Right kidney (tissue), 9 donors: ENCODE results near the gene YIPF2.
"Not testable (repeated sequence)": the region's sequence is repeated elsewhere in the genome, so short reads cannot be mapped to it uniquely, and the experiment has no call there.

Experiments
- DNase-seq: peaks from one replicate; pipeline ENCODE4 v3.0.0-alpha.2; 2016
- long read RNA-seq, 8 donors: transcript quantifications; one replicate each; lab custom pipeline, GENCODE V29; 2026

The YIPF2 gene
- long read RNA-seq, donor 1, transcript YIPF2-201 (10 exons, 2,087 nt): minor isoform, 5 of 57 reads
- long read RNA-seq, donor 1, transcript YIPF2-204 (10 exons, 1,550 nt): major isoform, 15 of 57 reads
- long read RNA-seq, donor 1, partial matches to known transcripts: 35 of 57 reads
- long read RNA-seq, donor 1, other reads (novel, unspliced or antisense): 0 of 57 reads
- long read RNA-seq, donor 2, transcript YIPF2-204 (10 exons, 1,550 nt): major isoform, 6 of 9 reads
- long read RNA-seq, donor 2, partial matches to known transcripts: 0 of 9 reads
- long read RNA-seq, donor 2, other reads (novel, unspliced or antisense): 0 of 9 reads
- long read RNA-seq, donor 3, partial matches to known transcripts: 0 of 5 reads
- long read RNA-seq, donor 3, other reads (novel, unspliced or antisense): 0 of 5 reads
- long read RNA-seq, donor 4, transcript YIPF2-204 (10 exons, 1,550 nt): major isoform, 7 of 9 reads
- long read RNA-seq, donor 4, partial matches to known transcripts: 0 of 9 reads
- long read RNA-seq, donor 4, other reads (novel, unspliced or antisense): 0 of 9 reads
- long read RNA-seq, donor 5, transcript YIPF2-204 (10 exons, 1,550 nt): major isoform, 6 of 32 reads
- long read RNA-seq, donor 5, partial matches to known transcripts: 22 of 32 reads
- long read RNA-seq, donor 5, other reads (novel, unspliced or antisense): 0 of 32 reads
- long read RNA-seq, donor 6, transcript YIPF2-204 (10 exons, 1,550 nt): major isoform, 5 of 19 reads
- long read RNA-seq, donor 6, partial matches to known transcripts: 12 of 19 reads
- long read RNA-seq, donor 6, other reads (novel, unspliced or antisense): 0 of 19 reads
- long read RNA-seq, donor 7: 0 reads
- long read RNA-seq, donor 8, transcript YIPF2-201 (10 exons, 2,087 nt): major isoform, 6 of 12 reads
- long read RNA-seq, donor 8, transcript YIPF2-204 (10 exons, 1,550 nt): minor isoform, 5 of 12 reads
- long read RNA-seq, donor 8, partial matches to known transcripts: 0 of 12 reads
- long read RNA-seq, donor 8, other reads (novel, unspliced or antisense): 0 of 12 reads

GRCh38 chr19:10928563-10929401 is at the start of gene YIPF2, which contains the start of gene TIMM29:
TSS of gene YIPF2 (minus strand) at chr19:10928639. CDS start at chr19:10928410, 229 bp downstream.
TSS of gene TIMM29 (plus strand) at chr19:10928811. CDS start at chr19:10928823, 12 bp downstream.
- peak; percentile 93 for DNase-seq

- DNase-seq: no peak
These were observed 49.3 kb upstream of the YIPF2 start for GRCh38 chr19:10977742-10978092.

GRCh38 chr19:10976131-10976892 is 47.9 kb upstream of the YIPF2 start:
- DNase-seq: no peak

GRCh38 chr19:10975374-10976130 is 47.1 kb upstream of the YIPF2 start:
- DNase-seq: no peak

- DNase-seq: no peak
These were observed 42.8 kb upstream of the YIPF2 start for GRCh38 chr19:10971107-10971726.

GRCh38 chr19:10968527-10969135 is 40.2 kb upstream of the YIPF2 start:
- DNase-seq: peak; percentile 41

- DNase-seq: no peak
These were observed 38.4 kb upstream of the YIPF2 start for GRCh38 chr19:10966809-10967208.

GRCh38 chr19:10965398-10965797 is 37.0 kb upstream of the YIPF2 start:
- DNase-seq: no peak

- no peak for DNase-seq
These were observed 36.5 kb upstream of the YIPF2 start for GRCh38 chr19:10964903-10965302.

- DNase-seq: no peak
These were observed 35.4 kb upstream of the YIPF2 start for GRCh38 chr19:10963865-10964264.

- DNase-seq: no peak
These were observed 34.4 kb upstream of the YIPF2 start for GRCh38 chr19:10962863-10963262.

- DNase-seq: peak; percentile 72
These were observed 32.8 kb upstream of the YIPF2 start for GRCh38 chr19:10961073-10961860.

GRCh38 chr19:10960314-10961072 is 32.1 kb upstream of the YIPF2 start, which contains the start of gene SMARCA4:
TSS of gene SMARCA4 (plus strand) at chr19:10961030. CDS start at chr19:10984152, 23,122 bp downstream.
- DNase-seq: peak; percentile 98

GRCh38 chr19:10959277-10959968 is 31.0 kb upstream of the YIPF2 start:
- not testable (repeated sequence) for DNase-seq

GRCh38 chr19:10952809-10953208 is 24.4 kb upstream of the YIPF2 start:
- no peak for DNase-seq

GRCh38 chr19:10946958-10947657 is 18.7 kb upstream of the YIPF2 start:
- no peak for DNase-seq
